Measurements from ENCODE around the gene ABHD16B.

Gene ABHD16B

DNA sequence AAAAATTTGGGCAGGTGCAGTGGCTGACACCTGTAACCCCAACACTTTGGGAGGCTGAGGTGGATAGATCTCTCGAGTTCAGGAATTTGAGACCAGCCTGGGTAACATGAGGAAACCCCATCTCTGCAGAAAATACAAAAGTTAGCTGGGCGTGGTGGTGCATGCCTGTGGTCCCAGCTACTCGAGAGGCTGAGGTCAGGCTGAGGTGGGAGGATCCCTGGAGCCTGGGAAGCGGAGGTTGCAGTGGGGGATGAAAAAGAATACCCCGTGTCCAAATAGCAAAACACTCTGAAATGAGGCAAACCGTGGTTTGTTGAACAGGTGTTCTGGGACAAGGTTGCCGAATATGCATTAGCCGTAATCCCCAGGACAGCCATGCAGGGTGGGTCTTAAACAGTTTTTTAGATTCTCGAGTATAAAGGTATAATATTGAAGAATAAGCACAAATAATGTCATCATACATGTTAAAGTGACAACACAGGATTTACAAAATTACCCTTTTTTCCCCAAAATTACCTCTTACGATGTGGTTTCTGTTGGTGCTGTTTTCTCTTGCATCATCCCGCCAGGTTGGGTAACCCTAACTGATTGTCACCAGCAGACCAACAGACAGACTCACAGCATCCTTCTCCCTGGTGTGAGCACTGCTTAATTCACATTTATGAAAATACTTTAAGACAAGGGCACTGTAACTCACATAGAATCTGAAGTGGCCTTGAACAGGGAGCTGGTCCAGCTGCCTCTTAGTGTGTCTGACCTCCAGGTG, 42.7 kb downstream of the ABHD16B start:
- POLR2A ChIA-PET: no interaction called here
- no peak for DNase-seq (ENCODE audit: extremely low spot score)
- CTCF ChIA-PET: no interaction called here
- TF ChIP-seq ARNT (IDR thresholded peaks at IDR 0.05): no peak
- no peak for TF ChIP-seq TARDBP (IDR thresholded peaks at IDR 0.05)
- no peak for TF ChIP-seq SP1 (IDR thresholded peaks at IDR 0.05)

DNA sequence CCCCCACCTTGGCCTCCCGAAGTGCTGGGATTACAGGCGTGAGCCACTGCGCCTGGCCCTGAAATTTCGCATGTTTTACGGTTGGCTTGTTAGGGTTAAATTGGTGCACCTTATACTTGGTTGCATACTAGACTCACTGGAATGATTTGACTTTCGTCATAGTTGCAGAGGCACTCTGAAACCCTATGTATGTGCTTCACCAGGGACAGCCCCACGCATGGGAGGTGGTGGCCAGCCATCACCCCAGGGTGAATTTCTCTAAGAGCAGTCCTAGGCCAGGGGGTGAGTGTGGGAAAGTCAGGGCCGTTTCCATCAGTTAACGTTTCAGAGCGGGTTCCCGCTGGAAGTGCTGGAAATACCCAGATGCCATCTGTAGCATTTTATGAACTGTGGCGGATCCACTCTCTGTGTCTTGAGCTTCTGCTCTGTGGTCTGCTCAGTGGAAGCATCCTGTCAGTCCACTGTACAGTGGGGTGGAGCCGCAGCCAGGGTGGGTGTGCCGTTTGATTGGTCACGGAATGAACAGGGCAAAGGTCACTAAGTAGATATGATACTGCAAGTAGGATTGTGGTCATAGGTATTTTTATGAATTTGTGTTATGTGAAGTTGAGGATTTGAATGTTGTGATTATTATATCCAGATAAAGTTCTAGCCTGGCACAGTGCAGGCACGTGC, 46.8 kb downstream of the ABHD16B start:
- DNase-seq (ENCODE audit: extremely low spot score): no peak
- ChIA-PET POLR2A (no interaction called here), CTCF (interaction anchor here (0.6 kb wide), 2 partner anchors 49 to 89 kb away, joined by 3 to 4 read pairs; no protein-coding TSS in a partner anchor)

DNA sequence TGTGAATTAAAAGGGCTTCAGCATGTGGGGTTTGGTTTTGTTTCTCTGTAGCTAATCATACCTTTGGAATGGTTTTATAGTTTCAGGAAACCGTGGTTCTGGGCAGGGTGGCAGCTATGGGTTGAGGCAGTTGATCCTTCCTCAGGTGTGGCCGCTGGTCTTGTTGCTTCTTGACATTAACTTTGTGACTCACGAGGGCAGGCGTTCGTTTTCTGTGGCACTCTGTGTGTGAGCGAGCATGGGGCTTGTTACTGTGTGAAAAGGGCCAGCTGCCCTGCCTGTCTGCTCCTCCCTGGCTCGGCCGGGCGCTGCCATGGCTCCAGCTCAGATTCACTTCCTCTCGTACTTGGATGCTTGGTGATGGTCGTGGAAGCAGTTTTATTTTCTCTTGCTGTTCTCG, 49.9 kb downstream of the ABHD16B start:
- POLR2A ChIA-PET: interaction anchor here (0.6 to 1.2 kb wide), 3 partner anchors 16 to 182 kb away, joined by 3 to 4 read pairs (median 3); partner anchors contain the start of gene UCKL1
- TF ChIP-seq ZNF384 (IDR thresholded peaks at IDR 0.05) (no peak), ARNT (IDR thresholded peaks at IDR 0.05) (no peak), FOXA1 (IDR thresholded peaks at IDR 0.05) (no peak), L3MBTL2 (conservative IDR thresholded peaks at IDR 0.05) (no peak), TARDBP (IDR thresholded peaks at IDR 0.05) (no peak), NFRKB (IDR thresholded peaks at IDR 0.05) (no peak), BHLHE40 (IDR thresholded peaks at IDR 0.05; ENCODE audit: borderline replicate concordance) (no peak), SP1 (IDR thresholded peaks at IDR 0.05) (no peak), FOXM1 (IDR thresholded peaks at IDR 0.05; ENCODE audit: borderline replicate concordance) (no peak), LEF1 (IDR thresholded peaks at IDR 0.05; ENCODE audit: borderline replicate concordance) (no peak), FOXK2 (IDR thresholded peaks at IDR 0.05) (no peak), HDGF (IDR thresholded peaks at IDR 0.05; ENCODE audit: borderline replicate concordance) (no peak), SUZ12 (IDR thresholded peaks at IDR 0.05) (no peak), ELF4 (IDR thresholded peaks at IDR 0.05) (no peak), CTBP1 (IDR thresholded peaks at IDR 0.05; ENCODE audit: borderline replicate concordance) (no peak)
- TF ChIP-seq, protein P1, sequence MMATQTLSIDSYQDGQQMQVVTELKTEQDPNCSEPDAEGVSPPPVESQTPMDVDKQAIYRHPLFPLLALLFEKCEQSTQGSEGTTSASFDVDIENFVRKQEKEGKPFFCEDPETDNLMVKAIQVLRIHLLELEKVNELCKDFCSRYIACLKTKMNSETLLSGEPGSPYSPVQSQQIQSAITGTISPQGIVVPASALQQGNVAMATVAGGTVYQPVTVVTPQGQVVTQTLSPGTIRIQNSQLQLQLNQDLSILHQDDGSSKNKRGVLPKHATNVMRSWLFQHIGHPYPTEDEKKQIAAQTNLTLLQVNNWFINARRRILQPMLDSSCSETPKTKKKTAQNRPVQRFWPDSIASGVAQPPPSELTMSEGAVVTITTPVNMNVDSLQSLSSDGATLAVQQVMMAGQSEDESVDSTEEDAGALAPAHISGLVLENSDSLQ (IDR thresholded peaks at IDR 0.05): no peak
- CTCF ChIA-PET: no interaction called here
- no peak for DNase-seq (ENCODE audit: extremely low spot score)

More for the DNA sequence above, 46.8 kb downstream of the ABHD16B start:
- no peak for TF ChIP-seq CTBP1 (IDR thresholded peaks at IDR 0.05; ENCODE audit: borderline replicate concordance)
- no peak for TF ChIP-seq NFRKB (IDR thresholded peaks at IDR 0.05)
- TF ChIP-seq L3MBTL2 (conservative IDR thresholded peaks at IDR 0.05): no peak
- no peak for TF ChIP-seq HDGF (IDR thresholded peaks at IDR 0.05; ENCODE audit: borderline replicate concordance)
- no peak for TF ChIP-seq ARNT (IDR thresholded peaks at IDR 0.05)
- TF ChIP-seq BHLHE40 (IDR thresholded peaks at IDR 0.05; ENCODE audit: borderline replicate concordance): no peak
- no peak for TF ChIP-seq FOXM1 (IDR thresholded peaks at IDR 0.05; ENCODE audit: borderline replicate concordance)
- TF ChIP-seq ELF4 (IDR thresholded peaks at IDR 0.05): no peak
- no peak for TF ChIP-seq SUZ12 (IDR thresholded peaks at IDR 0.05)
- TF ChIP-seq ZNF384 (IDR thresholded peaks at IDR 0.05): no peak
- TF ChIP-seq TARDBP (IDR thresholded peaks at IDR 0.05): no peak
- TF ChIP-seq, protein P1 (IDR thresholded peaks at IDR 0.05): no peak
- no peak for TF ChIP-seq FOXA1 (IDR thresholded peaks at IDR 0.05)
- no peak for TF ChIP-seq LEF1 (IDR thresholded peaks at IDR 0.05; ENCODE audit: borderline replicate concordance)
- no peak for TF ChIP-seq FOXK2 (IDR thresholded peaks at IDR 0.05)
- no peak for TF ChIP-seq SP1 (IDR thresholded peaks at IDR 0.05)
